ENCODE measurements around the gene MXRA7.
"Not testable (repeated sequence)": the region's sequence is repeated elsewhere in the genome, so short reads cannot be mapped to it uniquely, and the experiment has no call there.

MXRA7 gene

GRCh38 chr17:76744747-76745146 lies 34.0 kb upstream of the MXRA7 start:
- H3K36me3 ChIP-seq (ENCODE audit: insufficient read depth, low read length): peaks cover 37% of the 10 kb centered on the region

DNA sequence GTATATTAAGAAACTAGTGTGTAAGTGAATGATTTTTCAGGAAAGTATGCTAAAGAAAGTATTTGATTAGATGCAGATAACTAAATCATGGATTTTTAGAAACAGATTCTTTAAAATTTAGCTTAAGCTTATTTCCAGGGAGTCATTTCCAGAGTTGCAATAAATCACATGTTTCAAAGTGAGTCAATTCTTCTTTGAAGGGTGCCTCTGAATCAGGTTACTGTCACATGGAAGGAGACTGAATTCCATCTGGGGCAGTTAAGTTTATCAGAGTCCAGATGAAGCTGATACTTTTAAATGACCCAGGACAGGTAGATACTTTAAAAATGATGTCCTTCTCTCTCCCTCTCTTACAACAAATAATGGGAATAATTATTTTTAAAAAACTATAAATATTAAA lies 32.2 kb upstream of the MXRA7 start:
- Histone ChIP-seq H3K4me1 (ENCODE audit: control insufficient read depth, insufficient read depth, low read length, unreplicated experiment) (peaks cover 17% of the 10 kb centered on the region), H2AFZ (ENCODE audit: low read length, unreplicated experiment) (no peak overlapping the region), H3K36me3 (ENCODE audit: insufficient read depth, low read length) (peaks cover 37% of the 10 kb centered on the region)

More at GRCh38 chr17:76744747-76745146, 34.0 kb upstream of the MXRA7 start:
- Histone ChIP-seq H3K79me2 (ENCODE audit: control insufficient read depth, insufficient read depth, low read length, unreplicated experiment) (peaks cover 10% of the 10 kb centered on the region), H3K4me1 (ENCODE audit: control insufficient read depth, insufficient read depth, low read length, unreplicated experiment) (peaks cover 13% of the 10 kb centered on the region), H3K4me3 (ENCODE audit: low read depth, low read length) (no peak overlapping the region), H2AFZ (ENCODE audit: low read length, unreplicated experiment) (no peak overlapping the region), H3K27me3 (ENCODE audit: insufficient read depth, low read length) (no peaks in the 10 kb centered on the region), H3K27ac (ENCODE audit: low read depth, low read length) (no peak overlapping the region)

DNA sequence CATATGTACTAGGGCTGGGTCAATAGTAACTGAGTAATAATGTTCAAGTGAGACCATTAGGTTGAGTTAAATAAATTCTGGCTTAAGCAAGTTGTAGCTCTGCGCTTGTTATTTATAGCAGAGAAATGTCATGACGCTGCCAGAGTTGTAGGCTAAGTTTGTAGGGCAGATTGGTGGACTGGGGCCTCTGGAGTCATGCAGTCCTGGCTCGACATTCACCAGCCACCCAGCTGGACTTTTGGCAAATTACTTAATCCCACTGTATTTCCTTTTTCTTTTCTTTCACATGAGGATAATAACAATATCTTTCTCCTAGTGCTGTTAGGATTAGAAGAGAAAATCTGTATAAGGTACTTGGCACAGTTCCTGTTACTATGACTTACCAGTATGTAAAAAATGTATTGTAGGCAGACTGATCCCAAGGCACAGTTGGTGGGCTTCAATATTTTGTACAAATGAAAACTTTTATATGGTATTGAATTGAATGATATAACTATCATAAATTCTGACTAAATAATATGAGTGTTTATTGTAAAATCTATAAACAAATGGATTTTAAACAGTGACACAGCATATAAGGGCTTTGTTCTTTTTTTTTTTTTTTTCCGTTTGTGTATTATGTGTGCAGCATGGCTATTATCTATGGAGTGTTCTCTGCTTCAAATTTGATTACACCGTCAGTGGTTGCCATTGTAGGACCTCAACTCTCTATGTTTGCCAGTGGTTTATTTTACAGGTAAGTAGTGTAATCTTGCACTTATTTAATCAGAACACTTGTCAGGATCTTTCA lies 29.8 kb upstream of the MXRA7 start:
- peaks cover 14% of the 10 kb centered on the region for H3K4me1 ChIP-seq (ENCODE audit: control insufficient read depth, insufficient read depth, low read length, unreplicated experiment)
- H2AFZ ChIP-seq (ENCODE audit: low read length, unreplicated experiment): no peak overlapping the region
- no peak overlapping the region for H3K27ac ChIP-seq (ENCODE audit: low read depth, low read length)
- peaks cover 44% of the 10 kb centered on the region for H3K79me2 ChIP-seq (ENCODE audit: control insufficient read depth, insufficient read depth, low read length, unreplicated experiment)
- peaks cover 33% of the 10 kb centered on the region for H3K36me3 ChIP-seq (ENCODE audit: insufficient read depth, low read length)
- H3K4me3 ChIP-seq (ENCODE audit: low read depth, low read length): peak overlapping the region; percentile 6
- H3K27me3 ChIP-seq (ENCODE audit: insufficient read depth, low read length): no peaks in the 10 kb centered on the region

More for the DNA sequence above, 32.2 kb upstream of the MXRA7 start:
- H3K27me3 ChIP-seq (ENCODE audit: insufficient read depth, low read length): no peaks in the 10 kb centered on the region
- H3K27ac ChIP-seq (ENCODE audit: low read depth, low read length): no peak overlapping the region
- peaks cover 28% of the 10 kb centered on the region for H3K79me2 ChIP-seq (ENCODE audit: control insufficient read depth, insufficient read depth, low read length, unreplicated experiment)
- no peak overlapping the region for H3K4me3 ChIP-seq (ENCODE audit: low read depth, low read length)

DNA sequence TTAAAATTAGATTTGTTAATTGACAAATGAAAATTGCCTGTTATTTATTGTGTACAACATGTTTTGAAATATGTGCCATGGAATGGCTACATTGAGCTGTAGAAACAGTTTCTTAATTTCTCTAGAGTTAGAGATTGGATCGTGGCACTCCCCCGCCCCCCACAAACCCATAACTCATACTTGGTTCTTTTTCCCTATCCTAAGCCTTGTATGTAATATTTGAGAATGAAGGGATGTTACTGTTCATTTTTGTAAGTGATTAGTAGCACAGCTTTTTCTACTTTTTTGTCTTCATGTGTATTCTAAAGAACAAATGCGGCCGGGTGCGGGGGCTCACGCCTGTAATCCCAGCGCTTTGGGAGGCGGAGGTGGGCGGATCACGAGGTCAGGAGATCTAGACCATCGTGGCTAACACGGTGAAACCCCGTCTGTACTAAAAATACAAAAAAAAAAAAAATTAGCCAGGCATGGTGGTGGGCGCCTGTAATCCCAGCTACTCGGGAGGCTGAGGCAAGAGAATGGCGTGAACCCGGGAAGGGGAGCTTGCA lies 28.9 kb upstream of the MXRA7 start:
- Histone ChIP-seq H3K4me1 (ENCODE audit: control insufficient read depth, insufficient read depth, low read length, unreplicated experiment) (peaks cover 14% of the 10 kb centered on the region), H3K36me3 (ENCODE audit: insufficient read depth, low read length) (peaks cover 33% of the 10 kb centered on the region), H3K79me2 (ENCODE audit: control insufficient read depth, insufficient read depth, low read length, unreplicated experiment) (peaks cover 52% of the 10 kb centered on the region), H3K4me3 (ENCODE audit: low read depth, low read length) (peak overlapping the region; percentile 87)
- not testable (repeated sequence) for H3K27me3 ChIP-seq (ENCODE audit: insufficient read depth, low read length); H3K27ac ChIP-seq (ENCODE audit: low read depth, low read length); H2AFZ ChIP-seq (ENCODE audit: low read length, unreplicated experiment)

DNA sequence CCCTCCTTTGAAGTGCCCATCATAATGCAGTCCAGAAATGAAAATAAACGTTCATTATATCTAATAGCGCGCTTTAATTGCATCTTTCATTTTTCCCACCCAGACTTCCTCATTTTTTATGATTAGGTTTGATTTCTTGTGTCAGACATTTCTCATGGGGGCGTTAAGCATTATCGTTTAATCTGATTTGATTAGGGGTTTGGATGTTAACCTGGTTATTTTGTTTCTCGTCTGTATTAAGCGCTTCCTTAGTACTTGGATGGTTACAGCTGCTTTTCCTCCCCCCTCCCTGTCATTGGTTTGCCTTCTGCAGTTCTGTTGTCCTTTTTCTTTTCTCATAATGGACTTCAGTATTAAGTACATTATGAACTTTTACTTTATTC lies 27.7 kb upstream of the MXRA7 start:
- peaks cover 19% of the 10 kb centered on the region for H3K4me1 ChIP-seq (ENCODE audit: control insufficient read depth, insufficient read depth, low read length, unreplicated experiment)
- H3K79me2 ChIP-seq (ENCODE audit: control insufficient read depth, insufficient read depth, low read length, unreplicated experiment): peaks cover 64% of the 10 kb centered on the region
- H3K27ac ChIP-seq (ENCODE audit: low read depth, low read length): peak overlapping the region; percentile 92
- no peaks in the 10 kb centered on the region for H3K27me3 ChIP-seq (ENCODE audit: insufficient read depth, low read length)
- peak overlapping the region; percentile 12 for H2AFZ ChIP-seq (ENCODE audit: low read length, unreplicated experiment)
- H3K4me3 ChIP-seq (ENCODE audit: low read depth, low read length): peak overlapping the region; percentile 87
- peaks cover 35% of the 10 kb centered on the region for H3K36me3 ChIP-seq (ENCODE audit: insufficient read depth, low read length)

DNA sequence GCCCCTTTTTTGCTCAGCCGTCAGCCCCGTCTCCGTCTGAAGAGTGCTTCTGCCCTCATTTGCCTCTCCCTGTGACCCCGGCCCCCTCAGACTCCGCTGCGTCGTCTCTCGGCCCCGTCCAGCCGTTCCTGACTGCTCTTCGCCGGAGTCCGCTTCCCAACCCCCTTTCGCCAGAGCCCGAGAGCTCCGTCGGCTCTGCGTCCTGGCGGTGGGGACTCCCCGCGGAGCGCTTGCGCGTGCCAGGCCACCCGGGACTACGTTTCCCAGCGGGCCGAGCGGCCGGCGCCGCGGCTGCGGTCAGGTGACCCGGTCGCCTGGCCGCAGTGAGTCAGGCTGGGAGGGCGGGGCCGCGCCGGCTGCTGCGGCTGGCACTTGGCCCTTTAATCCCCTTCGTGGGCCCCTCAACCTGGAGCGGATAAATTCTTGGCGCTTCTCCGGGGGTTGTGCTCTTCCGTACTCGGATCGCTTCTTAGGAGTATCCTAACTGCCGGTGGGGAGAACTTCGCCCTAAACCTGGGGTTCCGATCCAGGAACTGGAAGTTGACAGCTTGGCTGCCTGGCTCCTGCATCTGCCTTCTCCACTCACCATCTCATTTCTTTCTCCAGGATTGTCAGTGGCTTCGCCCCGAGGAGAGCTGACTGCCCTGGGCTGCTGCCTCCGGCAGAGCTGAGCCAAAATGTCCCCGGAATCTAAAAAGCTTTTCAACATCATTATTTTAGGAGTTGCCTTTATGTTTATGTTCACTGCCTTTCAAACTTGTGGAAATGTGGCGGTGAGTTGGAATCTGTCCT lies 27.1 kb upstream of the MXRA7 start, which contains the start of gene MFSD11:
TSS of gene MFSD11 (plus strand) at position 444 of the 792 bp plus-strand sequence. CDS start at position 678, 234 bp downstream.
- peak within 1 kb of the TSS; percentile 92 for H3K27ac ChIP-seq (ENCODE audit: low read depth, low read length)
- peak within 1 kb of the TSS; percentile 87 for H3K4me3 ChIP-seq (ENCODE audit: low read depth, low read length)
- H2AFZ ChIP-seq (ENCODE audit: low read length, unreplicated experiment): peak within 1 kb of the TSS; percentile 12
- H3K79me2 ChIP-seq (ENCODE audit: control insufficient read depth, insufficient read depth, low read length, unreplicated experiment): peaks cover 70% of the 10 kb centered on the region
- peaks cover 41% of the 10 kb centered on the region for H3K36me3 ChIP-seq (ENCODE audit: insufficient read depth, low read length)
- peaks cover 25% of the 10 kb centered on the region for H3K4me1 ChIP-seq (ENCODE audit: control insufficient read depth, insufficient read depth, low read length, unreplicated experiment)
- H3K27me3 ChIP-seq (ENCODE audit: insufficient read depth, low read length): no peaks in the 10 kb centered on the region

DNA sequence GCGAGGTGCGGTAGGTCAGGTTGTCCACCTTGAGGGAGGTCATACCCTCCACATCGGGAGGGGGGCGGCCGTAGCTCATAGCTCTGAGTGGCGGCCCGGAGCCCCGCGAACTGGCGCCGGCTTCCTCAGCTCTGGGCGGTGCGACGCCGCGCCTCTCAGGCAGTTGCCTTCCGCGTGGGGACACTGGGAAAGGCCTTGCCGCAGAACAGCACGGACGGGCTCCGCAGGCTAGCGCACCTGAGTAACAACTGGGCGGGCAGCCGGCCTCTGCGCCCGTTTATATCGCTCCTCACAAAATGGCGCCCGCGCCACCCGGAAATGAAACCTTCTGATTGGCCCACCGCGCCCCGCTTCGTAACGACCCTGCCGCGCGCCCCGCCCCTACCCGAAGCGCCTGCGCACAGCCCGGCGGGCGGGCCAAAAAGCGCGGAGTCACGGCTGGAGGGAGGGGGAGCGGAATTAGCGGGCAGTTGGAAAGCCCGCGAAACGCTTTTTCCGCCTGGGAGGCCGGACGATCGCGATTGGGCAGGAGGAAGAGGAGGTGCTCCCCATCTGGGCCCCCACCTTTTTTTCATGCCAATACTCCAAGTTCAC lies 26.4 kb upstream of the MXRA7 start, which contains the start of gene SRSF2:
TSS of gene SRSF2 (minus strand) at position 250 of the 594 bp plus-strand sequence. CDS start at position 79, 171 bp downstream.
- Histone ChIP-seq H3K27me3 (ENCODE audit: insufficient read depth, low read length) (no peaks in the 10 kb centered on the region), H2AFZ (ENCODE audit: low read length, unreplicated experiment) (peak within 1 kb of the TSS; percentile 12), H3K27ac (ENCODE audit: low read depth, low read length) (peak within 1 kb of the TSS; percentile 92), H3K4me1 (ENCODE audit: control insufficient read depth, insufficient read depth, low read length, unreplicated experiment) (peaks cover 28% of the 10 kb centered on the region), H3K36me3 (ENCODE audit: insufficient read depth, low read length) (peaks cover 44% of the 10 kb centered on the region), H3K4me3 (ENCODE audit: low read depth, low read length) (peak within 1 kb of the TSS; percentile 87), H3K79me2 (ENCODE audit: control insufficient read depth, insufficient read depth, low read length, unreplicated experiment) (peaks cover 76% of the 10 kb centered on the region)

GRCh38 chr17:76736349-76737081 lies 25.8 kb upstream of the MXRA7 start:
- H3K36me3 ChIP-seq (ENCODE audit: insufficient read depth, low read length): peaks cover 43% of the 10 kb centered on the region
- H3K27ac ChIP-seq (ENCODE audit: low read depth, low read length): peak overlapping the region; percentile 77
- H3K79me2 ChIP-seq (ENCODE audit: control insufficient read depth, insufficient read depth, low read length, unreplicated experiment): peaks cover 81% of the 10 kb centered on the region

DNA sequence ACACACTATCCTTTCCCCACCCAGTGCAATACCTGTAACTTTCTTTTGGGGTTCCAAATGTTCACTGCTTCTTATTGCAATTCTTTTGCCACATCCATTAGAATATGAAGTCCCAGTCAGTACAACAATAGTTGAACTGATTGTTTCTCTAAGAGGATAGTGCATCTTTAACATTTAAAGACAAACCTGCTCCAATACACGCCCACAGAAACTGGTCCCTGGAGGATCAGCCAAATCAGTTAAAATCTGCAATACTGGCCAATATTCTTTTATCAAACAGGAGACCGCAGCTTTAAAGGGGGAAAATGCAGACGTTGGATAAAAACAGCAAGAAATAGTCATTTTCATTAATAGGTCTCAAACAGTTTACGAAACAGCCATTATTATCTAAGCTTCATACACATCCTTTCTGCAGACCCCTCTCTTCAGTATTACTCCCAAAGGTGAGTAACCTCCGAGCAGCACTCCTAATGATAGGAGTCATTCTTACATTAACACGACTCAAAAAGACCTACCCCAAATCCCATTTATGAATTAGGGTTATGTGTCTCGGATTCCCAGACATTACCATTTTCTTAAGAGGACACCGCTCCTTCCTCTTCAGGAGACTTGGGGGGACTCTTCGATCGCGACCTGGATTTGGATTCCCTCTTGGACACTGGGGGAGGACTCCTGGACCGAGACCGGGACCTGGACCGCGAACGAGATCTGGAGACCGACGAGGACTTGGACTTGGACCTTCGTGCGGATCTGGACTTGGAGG lies 25.0 kb upstream of the MXRA7 start:
- no peaks in the 10 kb centered on the region for H3K27me3 ChIP-seq (ENCODE audit: insufficient read depth, low read length)
- no peak overlapping the region for H2AFZ ChIP-seq (ENCODE audit: low read length, unreplicated experiment)
- H3K27ac ChIP-seq (ENCODE audit: low read depth, low read length): peak overlapping the region; percentile 77
- peak overlapping the region; percentile 87 for H3K4me3 ChIP-seq (ENCODE audit: low read depth, low read length)
- peaks cover 30% of the 10 kb centered on the region for H3K4me1 ChIP-seq (ENCODE audit: control insufficient read depth, insufficient read depth, low read length, unreplicated experiment)
- peaks cover 44% of the 10 kb centered on the region for H3K36me3 ChIP-seq (ENCODE audit: insufficient read depth, low read length)
- peaks cover 82% of the 10 kb centered on the region for H3K79me2 ChIP-seq (ENCODE audit: control insufficient read depth, insufficient read depth, low read length, unreplicated experiment)

More at GRCh38 chr17:76736349-76737081, 25.8 kb upstream of the MXRA7 start:
- Histone ChIP-seq H3K4me3 (ENCODE audit: low read depth, low read length) (peak overlapping the region; percentile 87), H2AFZ (ENCODE audit: low read length, unreplicated experiment) (no peak overlapping the region), H3K27me3 (ENCODE audit: insufficient read depth, low read length) (no peaks in the 10 kb centered on the region), H3K4me1 (ENCODE audit: control insufficient read depth, insufficient read depth, low read length, unreplicated experiment) (peaks cover 33% of the 10 kb centered on the region)
